Activated T-helper 1 cell treated with anti-CD3 and anti-CD28 coated beads, Interleukin-12 subunit alpha, Interleukin-12 subunit beta, Interleukin-2, Interleukin-4 antibody, amounts not matched to agents 30 ng/mL and 10 ng/mL and 1 ng/mL, durations not matched to agents 14 hours and 24 hours and 36 hours (primary cell): ENCODE results near the gene LY6G6D. TPM values are rescaled to one million over a fixed set of nuclear protein-coding genes. Genes with fewer than 3 reads are reported as not detected.

Experiments used
- DNase-seq: peaks from one replicate; pipeline ENCODE4 v3.0.0; 2021; ENCODE audit warnings: low spot score
- H3K27ac Mint-ChIP-seq: one replicate; pipeline ENCODE4 v1.8.0; 2021; ENCODE audit warnings: mild to moderate bottlenecking, mixed read lengths
- H3K27me3 Mint-ChIP-seq: one replicate; pipeline ENCODE4 v1.8.0; 2022; ENCODE audit warnings: mild to moderate bottlenecking, moderate library complexity, mixed read lengths; ENCODE audit not compliant: insufficient read depth
- H3K36me3 Mint-ChIP-seq: one replicate; pipeline ENCODE4 v1.8.0; 2021; ENCODE audit warnings: low read depth, mixed read lengths
- H3K4me1 Mint-ChIP-seq: one replicate; pipeline ENCODE4 v1.8.0; 2021; ENCODE audit warnings: low read depth, mixed read lengths
- H3K4me3 Mint-ChIP-seq: one replicate; pipeline ENCODE4 v1.8.0; 2021; ENCODE audit warnings: mild to moderate bottlenecking, moderate library complexity, mixed read lengths
- H3K9me3 Mint-ChIP-seq: one replicate; pipeline ENCODE4 v1.8.0; 2021; ENCODE audit warnings: mixed read lengths
- intact Hi-C: fragments of 100-400 bp; cut with micrococcal nuclease; formaldehyde crosslinking; loops from one replicate; pipeline ENCODE4 v1.15.1; 2024
- total RNA-seq: library from RNA; stranded (reverse); gene quantifications from 2 replicates; pipeline ENCODE4 v1.2.3, GENCODE V29; 2022

Gene LY6G6D
- total RNA-seq, 1 donor from 2014 or later = not detected

DNA sequence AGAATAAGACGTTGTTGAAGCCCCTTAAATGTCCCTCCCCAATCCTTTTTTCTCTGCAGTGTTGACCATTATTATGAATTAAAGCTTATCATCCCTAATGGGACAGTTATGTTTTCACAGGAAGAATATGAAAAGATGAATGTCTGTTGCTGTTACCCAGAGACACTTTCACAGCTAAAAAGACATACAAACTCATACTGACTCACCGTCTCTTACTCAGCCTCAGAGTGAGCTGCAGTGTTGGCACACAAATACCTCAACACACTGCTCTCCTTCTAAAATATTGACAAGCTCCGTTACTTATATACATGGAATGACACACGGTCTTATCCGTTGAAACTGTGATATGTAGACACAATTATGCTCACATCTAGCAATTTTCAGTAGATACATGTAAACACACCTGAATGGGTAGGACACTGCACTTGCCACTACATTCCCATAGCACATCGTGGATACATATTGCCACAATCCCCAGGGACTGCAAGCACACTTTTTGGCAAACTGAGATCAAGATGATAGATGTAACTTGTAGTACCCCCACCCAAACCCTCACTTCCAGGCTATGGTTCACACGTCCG lies 37.7 kb downstream of the LY6G6D start:
- peaks cover 5% of the 10 kb centered on the region for H3K4me1 Mint-ChIP-seq
- H3K27ac Mint-ChIP-seq = no peak overlapping the region
- no peak for DNase-seq
- H3K4me3 Mint-ChIP-seq = no peak overlapping the region
- H3K36me3 Mint-ChIP-seq = peaks cover 13% of the 10 kb centered on the region
- H3K9me3 Mint-ChIP-seq = no peaks in the 10 kb centered on the region
- intact Hi-C loops = no loop called here
- no peaks in the 10 kb centered on the region for H3K27me3 Mint-ChIP-seq

- no peaks in the 10 kb centered on the region for H3K9me3 Mint-ChIP-seq
- no peak overlapping the region for H3K27ac Mint-ChIP-seq
- H3K4me3 Mint-ChIP-seq = no peak overlapping the region
- peaks cover 28% of the 10 kb centered on the region for H3K36me3 Mint-ChIP-seq
- intact Hi-C loops = no loop called here
- no peaks in the 10 kb centered on the region for H3K27me3 Mint-ChIP-seq
- no peaks in the 10 kb centered on the region for H3K4me1 Mint-ChIP-seq
- DNase-seq = no peak
These were observed 43.1 kb downstream of the LY6G6D start for GRCh38 chr6:31758281-31758680.

DNA sequence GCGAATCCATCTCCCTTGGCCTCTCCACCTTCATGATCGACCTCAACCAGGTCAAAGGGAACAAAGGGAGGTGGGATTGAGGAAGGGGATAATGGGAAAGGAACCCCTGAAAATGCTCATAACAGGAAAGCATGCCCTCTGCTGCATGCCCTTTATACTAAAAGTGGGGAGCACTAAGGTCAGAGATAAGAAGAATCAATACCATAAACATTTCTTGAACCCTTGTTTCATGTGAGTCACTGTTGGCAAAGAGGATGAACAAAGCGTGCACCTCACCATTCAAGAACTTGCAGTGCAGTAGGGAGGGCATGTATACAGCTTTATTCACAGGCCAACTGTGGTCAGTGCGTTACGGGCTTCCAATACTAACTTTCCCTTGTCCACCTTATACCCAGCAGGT lies 45.6 kb downstream of the LY6G6D start:
- H3K27ac Mint-ChIP-seq = no peak overlapping the region
- peaks cover 30% of the 10 kb centered on the region for H3K36me3 Mint-ChIP-seq
- no peak overlapping the region for H3K4me3 Mint-ChIP-seq
- intact Hi-C loops = no loop called here
- H3K27me3 Mint-ChIP-seq = no peaks in the 10 kb centered on the region
- H3K4me1 Mint-ChIP-seq = no peaks in the 10 kb centered on the region
- DNase-seq = no peak
- no peaks in the 10 kb centered on the region for H3K9me3 Mint-ChIP-seq

DNA sequence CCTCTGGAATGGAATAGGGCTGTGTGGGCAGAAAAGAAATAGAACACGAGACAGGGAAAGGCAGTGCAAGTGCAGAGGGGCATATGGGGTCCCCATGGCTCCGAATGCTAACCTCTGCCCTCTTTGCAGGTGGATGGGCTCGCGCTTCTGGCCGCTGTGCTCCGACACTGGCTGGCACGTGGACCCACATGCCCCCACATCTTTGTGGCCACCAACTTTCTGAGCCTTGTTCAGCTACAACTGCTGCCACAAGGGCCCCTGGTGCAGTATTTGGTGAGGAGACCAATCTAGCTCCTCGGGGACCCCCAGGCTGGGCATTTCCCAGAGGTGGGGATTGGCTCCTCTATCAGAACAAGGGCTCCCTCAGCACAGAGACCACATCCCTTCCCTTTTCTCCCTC lies 46.2 kb downstream of the LY6G6D start:
- no peak for DNase-seq
- no peak overlapping the region for H3K27ac Mint-ChIP-seq
- H3K27me3 Mint-ChIP-seq = no peaks in the 10 kb centered on the region
- peaks cover 30% of the 10 kb centered on the region for H3K36me3 Mint-ChIP-seq
- H3K4me3 Mint-ChIP-seq = no peak overlapping the region
- intact Hi-C loops = no loop called here
- no peaks in the 10 kb centered on the region for H3K9me3 Mint-ChIP-seq
- no peaks in the 10 kb centered on the region for H3K4me1 Mint-ChIP-seq

- Mint-ChIP-seq H3K4me1 (no peaks in the 10 kb centered on the region), H3K36me3 (peaks cover 30% of the 10 kb centered on the region), H3K4me3 (no peak within 1 kb of the TSS), H3K9me3 (no peaks in the 10 kb centered on the region), H3K27ac (peak within 1 kb of the TSS; percentile 70), H3K27me3 (no peaks in the 10 kb centered on the region)
- no peak for DNase-seq
- intact Hi-C loops = no loop called here
These were observed 47.2 kb downstream of the LY6G6D start, which contains the start of gene SAPCD1 for GRCh38 chr6:31762356-31762755. Gene SAPCD1, plus strand, starts transcription at chr6:31762656. Its CDS starts 399 bp downstream, at chr6:31763055.

DNA sequence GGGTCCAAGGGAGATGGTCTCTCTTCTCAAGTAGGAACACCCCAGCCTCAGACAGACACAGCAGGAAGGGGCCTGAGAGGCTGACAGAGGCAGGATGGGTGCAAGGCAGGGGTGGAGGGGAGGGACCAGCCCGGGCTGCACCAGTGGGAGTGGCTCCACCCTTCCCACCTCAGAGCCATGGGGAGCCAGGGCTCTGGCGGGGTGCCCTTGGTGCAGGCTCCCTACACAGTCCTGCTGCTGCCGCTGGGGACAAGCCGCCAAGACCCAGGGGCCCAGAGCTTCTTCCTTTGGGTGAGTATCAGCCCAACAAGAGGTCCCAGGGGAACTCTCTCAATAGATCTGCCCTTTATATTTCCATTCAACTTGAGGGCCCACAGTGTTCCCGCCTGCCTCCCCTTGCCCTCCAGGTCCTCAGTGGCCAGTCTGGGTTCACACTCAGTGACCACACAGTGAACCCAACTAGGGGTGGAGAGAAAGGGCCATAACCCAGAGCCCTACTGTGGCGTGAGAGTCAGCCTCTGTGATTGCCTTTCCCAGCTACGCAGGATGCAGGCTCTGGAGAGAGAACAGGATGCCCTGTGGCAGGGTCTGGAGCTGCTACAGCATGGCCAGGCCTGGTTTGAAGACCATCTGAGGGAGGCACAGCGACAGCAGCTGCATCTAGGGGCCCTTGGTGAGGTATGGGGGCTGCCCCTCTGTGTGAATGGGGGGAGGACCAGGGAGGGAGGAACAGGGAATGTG lies 47.9 kb downstream of the LY6G6D start:
- DNase-seq = no peak
- no peaks in the 10 kb centered on the region for H3K9me3 Mint-ChIP-seq
- H3K27me3 Mint-ChIP-seq = no peaks in the 10 kb centered on the region
- peaks cover 31% of the 10 kb centered on the region for H3K36me3 Mint-ChIP-seq
- H3K4me3 Mint-ChIP-seq = no peak overlapping the region
- H3K27ac Mint-ChIP-seq = no peak overlapping the region
- intact Hi-C loops = no loop called here
- H3K4me1 Mint-ChIP-seq = peaks cover under 1% of the 10 kb centered on the region

- Mint-ChIP-seq H3K4me3 (no peak overlapping the region), H3K4me1 (peaks cover 6% of the 10 kb centered on the region), H3K27ac (no peak overlapping the region), H3K36me3 (peaks cover 28% of the 10 kb centered on the region), H3K27me3 (no peaks in the 10 kb centered on the region), H3K9me3 (no peaks in the 10 kb centered on the region)
- intact Hi-C loops = no loop called here
- DNase-seq = no peak
These were observed 48.4 kb downstream of the LY6G6D start for GRCh38 chr6:31763619-31763940.

GRCh38 chr6:31764198-31764597 lies 49.0 kb downstream of the LY6G6D start:
- intact Hi-C loops = no loop called here
- Mint-ChIP-seq H3K9me3 (no peaks in the 10 kb centered on the region), H3K27ac (no peak overlapping the region), H3K4me1 (peaks cover 12% of the 10 kb centered on the region), H3K4me3 (no peak overlapping the region), H3K27me3 (no peaks in the 10 kb centered on the region), H3K36me3 (peaks cover 26% of the 10 kb centered on the region)
- no peak for DNase-seq

GRCh38 chr6:31765559-31765909 lies 50.4 kb downstream of the LY6G6D start:
- intact Hi-C loops = no loop called here
- Mint-ChIP-seq H3K27ac (no peak overlapping the region), H3K9me3 (no peaks in the 10 kb centered on the region), H3K4me3 (no peak overlapping the region), H3K27me3 (no peaks in the 10 kb centered on the region), H3K4me1 (peaks cover 21% of the 10 kb centered on the region), H3K36me3 (peaks cover 25% of the 10 kb centered on the region)
- DNase-seq = no peak

DNA sequence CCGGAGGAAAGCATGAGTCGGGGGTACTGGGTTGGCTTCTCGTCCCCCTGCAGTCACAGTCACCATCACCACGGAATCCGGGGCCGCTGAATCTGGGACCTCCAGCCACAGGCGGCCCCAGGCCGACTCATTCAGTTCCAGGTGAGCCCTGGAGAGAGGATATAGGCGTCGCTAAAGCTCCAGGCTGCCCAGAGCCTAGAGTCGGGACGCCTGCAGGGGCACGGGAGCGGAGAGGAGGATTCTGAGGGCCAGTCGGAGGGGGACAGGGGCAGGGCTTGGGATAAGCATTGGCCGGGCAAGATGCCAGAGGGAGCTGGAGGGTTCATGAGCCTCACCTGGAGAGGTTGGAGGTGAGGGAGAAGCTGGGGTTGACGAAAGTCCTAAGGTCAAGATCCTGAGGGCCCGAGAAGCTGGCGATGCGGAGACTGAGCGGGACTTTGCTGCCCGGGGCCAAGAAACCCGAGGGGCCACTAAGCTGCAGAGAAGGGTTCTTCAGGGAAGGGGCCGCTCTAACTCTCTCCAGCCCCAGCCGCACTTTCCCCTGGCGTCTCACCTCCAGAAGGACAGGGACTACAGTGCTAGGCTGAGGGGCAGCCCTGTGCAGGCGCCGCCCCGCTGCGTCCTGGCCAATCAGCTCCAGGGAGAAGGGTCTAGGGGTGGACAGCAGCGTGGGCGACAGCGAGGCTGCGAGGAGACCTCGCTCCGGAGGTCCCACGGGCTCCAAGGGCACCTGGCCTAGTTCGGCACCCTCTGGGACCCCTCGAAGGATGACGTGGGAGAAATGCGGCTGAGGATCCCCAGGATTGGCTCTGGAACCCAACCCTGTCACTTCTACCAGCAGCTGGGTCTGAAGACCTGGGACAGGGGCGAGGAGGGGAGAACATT lies 51.0 kb downstream of the LY6G6D start:
- Mint-ChIP-seq H3K27ac (no peak overlapping the region), H3K9me3 (no peaks in the 10 kb centered on the region), H3K4me3 (no peak overlapping the region), H3K36me3 (peaks cover 20% of the 10 kb centered on the region), H3K4me1 (peaks cover 22% of the 10 kb centered on the region), H3K27me3 (no peaks in the 10 kb centered on the region)
- DNase-seq = no peak
- intact Hi-C loops = no loop called here

GRCh38 chr6:31767096-31767645 lies 52.0 kb downstream of the LY6G6D start:
- Mint-ChIP-seq H3K4me1 (peaks cover 27% of the 10 kb centered on the region), H3K27ac (no peak overlapping the region), H3K36me3 (peaks cover 20% of the 10 kb centered on the region), H3K4me3 (no peak overlapping the region), H3K9me3 (no peaks in the 10 kb centered on the region), H3K27me3 (no peaks in the 10 kb centered on the region)
- intact Hi-C loops = no loop called here
- no peak for DNase-seq
